ENCODE results near the gene VDAC1.

GRCh38 chr5:133952729-133953567 lies 51.8 kb downstream of the VDAC1 start:
- no peak for TF ChIP-seq CTCF (IDR thresholded peaks at IDR 0.05)
- TF ChIP-seq TCF7L2 (IDR thresholded peaks at IDR 0.05; ENCODE audit: low read depth, low read length), result no peak
- TF ChIP-seq POLR2AphosphoS5 (IDR thresholded peaks at IDR 0.05; ENCODE audit: low read depth, low read length), result no peak
